UCSD-AML1 (cell line): ENCODE measurements around the gene LMNA.
"Not testable (repeated sequence)": the region's sequence is repeated elsewhere in the genome, so short reads cannot be mapped to it uniquely, and the experiment has no call there.

Experiments
- DNase-seq: peaks from one replicate; lab custom pipeline; 2025; ENCODE audit not compliant: unreplicated experiment; lab: John Stamatoyannopoulos, UW

Gene LMNA

DNA sequence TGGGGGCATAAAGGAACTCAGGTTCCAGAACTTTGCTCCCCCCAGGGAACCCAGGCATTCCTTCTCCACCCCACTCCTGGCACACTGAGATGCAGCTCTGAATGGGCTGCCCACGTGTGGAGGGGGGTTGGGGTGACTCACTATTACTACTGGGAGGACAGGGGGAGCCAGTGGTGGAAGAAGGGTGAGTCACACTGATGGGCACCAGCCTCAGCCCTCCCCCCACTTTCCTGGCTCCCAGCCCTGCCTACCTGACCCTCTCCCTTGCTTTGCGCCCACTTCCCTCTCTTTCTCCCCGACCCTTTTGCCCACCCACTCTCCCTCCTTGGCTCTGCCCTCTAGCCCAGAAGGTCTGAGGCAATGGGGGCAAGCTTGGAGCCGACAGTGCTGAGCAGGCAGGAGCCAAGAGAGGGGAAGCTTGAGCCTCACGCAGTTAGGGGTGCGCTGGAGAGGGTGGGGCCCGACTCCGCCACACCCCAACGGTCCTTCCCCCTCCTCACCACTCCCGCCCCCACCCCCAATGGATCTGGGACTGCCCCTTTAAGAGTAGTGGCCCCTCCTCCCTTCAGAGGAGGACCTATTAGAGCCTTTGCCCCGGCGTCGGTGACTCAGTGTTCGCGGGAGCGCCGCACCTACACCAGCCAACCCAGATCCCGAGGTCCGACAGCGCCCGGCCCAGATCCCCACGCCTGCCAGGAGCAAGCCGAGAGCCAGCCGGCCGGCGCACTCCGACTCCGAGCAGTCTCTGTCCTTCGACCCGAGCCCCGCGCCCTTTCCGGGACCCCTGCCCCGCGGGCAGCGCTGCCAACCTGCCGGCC lies at the start of gene LMNA:
Gene LMNA (plus strand): TSS at position 611 of the 818 bp plus-strand sequence. CDS start 208 bp downstream, outside the sequence.
- peak; percentile 74 for DNase-seq

GRCh38 chr1:156065212-156065611 lies 49.3 kb upstream of the LMNA start:
- no peak for DNase-seq

- DNase-seq, result no peak
These were observed 48.6 kb upstream of the LMNA start for GRCh38 chr1:156065871-156066270.

GRCh38 chr1:156067262-156067661 lies 47.2 kb upstream of the LMNA start:
- no peak for DNase-seq

GRCh38 chr1:156069490-156070455 lies 44.7 kb upstream of the LMNA start:
- no peak for DNase-seq

DNA sequence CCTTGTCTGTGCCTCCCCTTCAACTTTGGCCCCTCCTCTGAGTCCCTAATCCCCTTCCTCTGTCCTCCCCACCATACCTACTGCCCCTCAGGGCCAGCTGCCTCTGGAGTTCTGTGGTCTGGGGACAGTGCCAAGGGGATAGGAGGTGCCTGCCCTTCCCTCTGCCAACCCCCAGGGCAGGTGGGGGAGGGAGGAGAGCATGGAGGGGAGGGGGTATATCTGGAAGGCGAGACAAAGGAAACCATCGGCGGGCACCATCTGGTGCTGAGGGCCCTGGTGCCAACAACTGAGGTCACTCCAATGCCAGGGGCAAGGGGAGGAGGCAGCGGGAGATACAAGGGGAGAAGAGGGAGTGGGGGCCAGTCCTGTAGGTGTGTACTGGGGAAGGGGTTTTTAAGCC lies 44.0 kb upstream of the LMNA start:
- no peak for DNase-seq

DNA sequence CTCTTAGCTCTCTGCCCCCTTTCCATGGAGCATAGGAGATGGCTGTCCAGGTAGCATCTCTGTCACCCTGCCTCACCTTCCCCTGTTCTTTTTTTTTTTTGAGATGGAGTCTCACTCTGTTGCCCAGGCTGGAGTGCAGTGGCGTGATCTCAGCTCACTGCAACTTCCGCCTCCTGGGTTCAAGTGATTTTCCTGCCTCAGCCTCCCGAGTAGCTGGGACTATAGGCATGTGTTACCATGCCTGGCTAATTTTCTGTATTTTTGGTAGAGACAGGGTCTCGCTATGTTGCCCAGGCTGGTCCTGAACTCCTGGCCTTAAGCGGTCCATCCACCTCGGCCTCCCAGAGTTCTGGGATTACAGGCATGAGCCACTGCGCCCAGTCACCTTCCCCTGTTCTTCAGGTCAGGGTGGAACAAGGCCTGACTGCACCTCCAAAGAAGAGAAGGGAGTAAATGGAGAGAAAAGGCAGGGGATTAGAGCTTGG lies 43.1 kb upstream of the LMNA start:
- DNase-seq, result not testable (repeated sequence)

DNA sequence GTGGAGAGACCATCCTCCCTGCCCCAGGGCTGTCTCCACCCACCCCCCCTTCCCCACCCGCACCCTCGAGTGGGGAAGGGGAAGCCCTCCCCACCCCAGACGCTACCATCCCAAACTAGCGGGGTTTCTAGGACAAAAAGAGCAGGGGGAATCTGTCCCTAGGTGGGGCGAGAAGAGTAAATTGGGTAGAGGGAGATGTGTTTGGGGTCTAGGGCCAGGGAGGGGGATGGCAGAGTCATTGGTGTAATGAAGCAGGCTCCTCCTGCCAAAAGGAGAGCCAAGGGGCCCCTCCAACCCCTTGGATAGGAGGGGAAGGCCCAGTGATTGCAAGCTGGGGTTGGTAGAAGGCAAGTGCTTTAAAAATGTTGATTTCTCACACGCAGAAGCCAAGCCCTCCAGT lies 42.3 kb upstream of the LMNA start:
- DNase-seq, result no peak

DNA sequence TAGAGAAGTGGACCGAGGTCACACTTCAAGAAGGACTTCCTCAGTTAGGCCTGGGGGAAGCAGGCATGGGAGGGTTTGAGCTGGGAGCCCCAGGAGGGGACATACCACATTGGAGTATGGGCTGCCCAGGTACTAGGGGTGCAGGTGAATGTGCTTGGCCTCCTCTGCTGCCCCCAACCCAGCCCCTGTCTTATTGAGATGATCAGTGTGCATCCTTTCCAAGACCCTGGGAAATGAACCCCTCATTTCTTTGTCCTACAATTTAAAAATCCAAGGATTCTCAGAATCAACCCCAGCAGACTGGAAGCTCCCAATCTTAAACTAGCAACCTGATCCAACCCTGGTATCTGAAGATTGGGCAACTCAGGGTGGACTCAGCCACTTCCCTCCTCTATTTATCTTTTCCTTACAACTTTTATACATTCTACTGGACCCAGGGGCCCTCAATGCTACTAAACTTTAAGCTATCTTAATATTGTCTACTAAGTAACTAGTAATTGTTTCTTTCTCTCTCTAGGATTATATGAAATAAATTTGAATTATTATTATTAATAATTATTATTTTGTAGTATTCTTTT lies 41.3 kb upstream of the LMNA start:
- no peak for DNase-seq

GRCh38 chr1:156073740-156074139 lies 40.8 kb upstream of the LMNA start:
- no peak for DNase-seq

DNA sequence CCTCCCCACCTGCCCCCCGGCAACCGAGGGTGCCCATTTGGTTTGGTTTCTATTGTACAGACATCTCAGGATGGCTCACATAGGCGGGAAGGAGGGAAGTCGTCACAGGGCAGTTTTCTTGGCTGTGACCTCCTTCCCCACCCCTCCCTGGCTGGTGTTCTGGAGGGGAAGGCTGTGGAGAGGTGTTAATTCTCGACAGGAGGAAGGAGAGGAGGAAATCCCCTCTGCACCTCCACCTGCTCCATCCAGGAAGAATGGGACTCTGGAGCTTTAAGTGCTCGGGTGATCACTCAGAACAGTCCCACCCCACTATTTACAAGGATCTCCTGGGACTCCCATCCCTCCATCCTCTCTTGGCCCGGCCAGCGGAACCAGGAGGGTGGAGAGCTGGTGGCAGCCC lies 39.9 kb upstream of the LMNA start:
- no peak for DNase-seq

- DNase-seq, result peak; percentile 33
These were observed 39.3 kb upstream of the LMNA start for GRCh38 chr1:156075162-156075561.

GRCh38 chr1:156075775-156076204 lies 38.7 kb upstream of the LMNA start:
- no peak for DNase-seq

DNA sequence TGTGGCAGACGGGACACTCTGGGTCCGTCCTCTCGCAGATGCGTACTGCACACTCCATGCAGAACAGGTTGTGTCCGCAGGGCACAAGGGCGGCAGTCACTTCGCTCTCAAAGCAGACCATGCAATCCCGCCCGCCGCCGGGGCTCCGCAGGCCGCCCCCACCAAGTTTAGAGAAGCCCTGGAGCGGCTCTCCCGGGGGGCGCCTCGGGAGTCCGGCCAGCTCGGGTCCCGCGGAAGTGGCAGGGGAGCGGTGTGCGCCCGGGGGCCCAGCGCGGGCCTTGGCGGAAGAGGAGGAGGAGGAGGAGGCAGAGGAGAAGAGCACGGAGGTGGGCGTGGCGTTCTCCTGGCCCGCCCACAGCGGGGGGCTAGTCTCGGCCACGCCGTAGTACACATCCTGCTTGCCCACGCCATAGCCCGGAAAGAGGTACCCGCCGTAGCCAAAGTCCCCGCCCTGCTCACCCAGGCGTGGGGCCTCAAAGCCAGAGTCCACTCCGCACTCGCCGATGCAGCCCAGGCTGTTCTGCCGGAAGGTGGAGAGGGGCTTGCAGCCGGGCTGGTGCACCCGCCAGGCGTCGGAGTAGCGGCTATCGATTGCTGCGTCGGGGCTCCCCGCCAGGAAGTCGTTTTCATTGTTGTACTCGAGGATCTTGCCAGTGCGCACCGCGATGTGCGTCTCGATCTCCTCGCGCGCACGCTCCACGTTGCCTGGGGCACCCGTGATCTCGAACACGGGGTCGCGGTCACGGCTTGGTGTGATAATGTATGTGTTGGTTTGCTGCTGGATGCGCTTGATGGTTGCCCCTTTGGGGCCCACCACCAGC lies 37.7 kb upstream of the LMNA start:
- no peak for DNase-seq

- no peak for DNase-seq
These were observed 37.1 kb upstream of the LMNA start for GRCh38 chr1:156077430-156077760.

DNA sequence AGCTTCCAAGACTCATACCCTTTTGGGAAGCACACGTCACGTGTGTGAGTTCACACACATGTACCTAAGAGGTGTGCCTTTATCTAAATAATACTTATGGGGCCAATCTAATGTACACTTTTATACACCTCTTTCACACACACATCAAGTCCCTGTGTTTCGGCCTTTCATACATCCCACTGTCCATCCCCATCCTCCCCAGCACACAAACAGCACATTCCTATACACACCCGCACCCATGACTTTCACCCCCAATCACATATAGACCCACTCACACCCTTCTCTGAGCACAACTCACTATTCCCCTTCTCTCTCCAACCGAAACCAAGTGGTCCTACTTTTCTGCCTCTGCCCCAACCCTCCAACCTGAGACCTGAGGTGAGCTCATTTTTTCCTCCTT lies 35.8 kb upstream of the LMNA start:
- DNase-seq, result no peak

- no peak for DNase-seq
These were observed 34.7 kb upstream of the LMNA start for GRCh38 chr1:156079762-156080161.

DNA sequence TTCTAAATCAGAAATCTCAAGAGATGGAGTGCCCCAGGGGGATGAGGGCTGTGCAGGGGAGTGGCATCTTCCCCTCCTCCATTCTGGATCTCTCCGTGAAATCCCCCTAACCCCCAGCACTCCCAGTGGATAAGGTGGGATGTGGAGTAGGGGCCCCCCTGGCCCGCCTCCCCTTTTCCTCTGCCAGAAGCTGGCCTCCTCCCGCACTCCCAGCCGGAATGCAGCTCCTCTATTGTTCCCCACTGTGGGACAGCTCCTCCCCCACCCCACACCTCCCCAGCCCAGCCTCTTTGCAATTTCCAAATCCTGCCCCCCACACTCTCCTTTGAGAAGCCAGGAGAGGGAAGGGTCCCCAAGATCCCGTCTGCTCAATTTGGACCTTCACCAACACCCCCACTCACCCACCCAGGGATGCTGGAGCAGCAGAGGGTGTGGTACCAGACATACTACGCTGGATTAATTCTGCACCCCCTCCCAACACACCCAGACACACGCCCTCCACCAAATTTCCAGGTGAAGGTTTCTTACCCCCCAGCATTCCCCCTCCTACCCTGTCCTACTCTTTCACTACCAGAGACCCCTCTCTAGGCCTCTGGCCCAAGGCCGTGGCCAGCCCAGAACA lies 34.2 kb upstream of the LMNA start:
- DNase-seq, result no peak

GRCh38 chr1:156080863-156081179 lies 33.7 kb upstream of the LMNA start:
- no peak for DNase-seq

DNA sequence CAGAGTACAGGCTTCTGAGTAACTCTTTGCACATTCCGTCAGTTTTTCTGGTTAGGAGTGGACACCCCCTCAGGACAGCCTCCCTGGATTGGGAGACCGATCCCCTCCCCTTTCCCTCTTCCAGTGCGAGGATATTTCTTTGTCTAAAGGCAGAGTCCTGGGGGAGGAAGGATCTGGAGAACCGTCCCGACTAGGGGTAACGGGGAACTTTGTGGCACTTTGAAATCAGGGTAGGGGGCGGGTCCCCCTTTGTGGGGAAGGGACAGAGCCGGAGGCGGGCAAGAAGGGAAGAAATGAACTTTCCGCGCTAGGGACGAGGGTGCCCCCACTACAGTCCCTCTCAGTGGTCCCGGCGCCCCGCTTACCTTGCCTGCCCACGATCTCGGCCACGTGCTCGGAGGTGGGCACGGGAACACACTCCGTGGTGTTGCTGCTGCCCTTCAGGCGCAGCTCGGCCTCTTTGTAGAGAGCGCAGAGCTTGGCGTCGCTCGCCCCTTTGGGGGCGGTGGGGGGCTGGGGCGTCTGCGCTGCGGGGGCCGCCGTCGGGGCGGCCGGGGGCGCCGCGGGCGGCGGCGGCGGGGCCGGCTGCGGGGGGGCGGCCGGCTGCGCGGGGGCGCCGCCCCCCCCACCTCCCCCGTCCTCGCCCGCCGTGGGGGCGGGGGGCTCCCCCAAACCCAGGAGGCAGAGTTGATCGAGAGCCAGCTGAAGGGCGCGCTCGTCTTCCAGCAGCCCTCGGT lies 33.2 kb upstream of the LMNA start:
- DNase-seq, result no peak
